Activated B cell treated with CpG ODN at 0.5 μM for 24 hours (primary cell): ENCODE results near the gene MACF1. TPM values are rescaled to one million over a fixed set of nuclear protein-coding genes. Genes with fewer than 3 reads are reported as not detected.

ENCODE experiments used
- ATAC-seq: fragments of 200-7000 bp; cut with Tn5 transposase; one replicate; pipeline ENCODE4 v1.10.0; 2021; ENCODE audit warnings: low read depth, mild to moderate bottlenecking, moderate library complexity
- CTCF ChIA-PET: fragments of 350-600 bp; sonication (Branson Sonifier 250); formaldehyde crosslinking; loops from one replicate; lab custom pipeline; 2021; ENCODE audit warnings: antibody characterized with exemption; lab: Charles Lee
- POLR2A ChIA-PET: fragments of 350-600 bp; sonication (Branson Sonifier 250); formaldehyde crosslinking; loops from one replicate; lab custom pipeline; 2021; ENCODE audit warnings: antibody characterized with exemption; lab: Charles Lee
- DNase-seq: peaks from one replicate; pipeline ENCODE4 v3.0.0; 2022
- H3K27ac Mint-ChIP-seq: one replicate; pipeline ENCODE4 v1.8.0; 2020; ENCODE audit warnings: mixed read lengths
- H3K27me3 Mint-ChIP-seq: one replicate; pipeline ENCODE4 v1.8.0; 2021; ENCODE audit warnings: mixed read lengths
- H3K36me3 Mint-ChIP-seq: one replicate; pipeline ENCODE4 v1.8.0; 2021; ENCODE audit warnings: low read depth, mixed read lengths
- H3K4me1 Mint-ChIP-seq: one replicate; pipeline ENCODE4 v1.8.0; 2021; ENCODE audit warnings: mixed read lengths
- H3K4me3 Mint-ChIP-seq: one replicate; pipeline ENCODE4 v1.8.0; 2020; ENCODE audit warnings: mild to moderate bottlenecking, mixed read lengths
- H3K9me3 Mint-ChIP-seq: one replicate; pipeline ENCODE4 v1.8.0; 2020; ENCODE audit warnings: mixed read lengths
- intact Hi-C: fragments of 100-400 bp; cut with micrococcal nuclease; formaldehyde crosslinking; loops from one replicate; pipeline ENCODE4 v1.15.1; 2024
- total RNA-seq: library from RNA; stranded (reverse); gene quantifications from 2 replicates; pipeline ENCODE4 v1.2.3, GENCODE V29; 2022
- TF ChIP-seq, protein P1 (sequence below): fragments of 200-600 bp; IDR thresholded peaks from one replicate; pipeline ENCODE4 v1.8.0; 2022; ENCODE audit warnings: antibody characterized with exemption, mild to moderate bottlenecking

The MACF1 gene
- total RNA-seq, 1 donor from 2014 or later, result 286 TPM

GRCh38 chr1:39450956-39451606 lies 246.6 kb downstream of the MACF1 start:
- CTCF ChIA-PET, result no interaction called here

DNA sequence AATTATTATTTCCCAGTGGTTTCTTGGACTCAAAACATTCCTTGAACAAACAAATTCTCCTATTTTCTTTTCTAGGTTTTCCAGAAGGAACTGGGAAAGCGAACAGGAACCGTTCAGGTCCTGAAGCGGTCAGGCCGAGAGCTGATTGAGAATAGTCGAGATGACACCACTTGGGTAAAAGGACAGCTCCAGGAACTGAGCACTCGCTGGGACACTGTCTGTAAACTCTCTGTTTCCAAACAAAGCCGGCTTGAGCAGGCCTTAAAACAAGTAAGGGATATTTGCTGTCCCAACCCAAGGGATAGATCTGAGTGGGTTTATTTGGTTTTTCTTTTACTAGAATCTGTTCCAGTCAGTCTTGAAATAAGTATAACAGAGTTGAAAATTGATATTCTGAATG lies 247.6 kb downstream of the MACF1 start:
- TF ChIP-seq, protein P1, sequence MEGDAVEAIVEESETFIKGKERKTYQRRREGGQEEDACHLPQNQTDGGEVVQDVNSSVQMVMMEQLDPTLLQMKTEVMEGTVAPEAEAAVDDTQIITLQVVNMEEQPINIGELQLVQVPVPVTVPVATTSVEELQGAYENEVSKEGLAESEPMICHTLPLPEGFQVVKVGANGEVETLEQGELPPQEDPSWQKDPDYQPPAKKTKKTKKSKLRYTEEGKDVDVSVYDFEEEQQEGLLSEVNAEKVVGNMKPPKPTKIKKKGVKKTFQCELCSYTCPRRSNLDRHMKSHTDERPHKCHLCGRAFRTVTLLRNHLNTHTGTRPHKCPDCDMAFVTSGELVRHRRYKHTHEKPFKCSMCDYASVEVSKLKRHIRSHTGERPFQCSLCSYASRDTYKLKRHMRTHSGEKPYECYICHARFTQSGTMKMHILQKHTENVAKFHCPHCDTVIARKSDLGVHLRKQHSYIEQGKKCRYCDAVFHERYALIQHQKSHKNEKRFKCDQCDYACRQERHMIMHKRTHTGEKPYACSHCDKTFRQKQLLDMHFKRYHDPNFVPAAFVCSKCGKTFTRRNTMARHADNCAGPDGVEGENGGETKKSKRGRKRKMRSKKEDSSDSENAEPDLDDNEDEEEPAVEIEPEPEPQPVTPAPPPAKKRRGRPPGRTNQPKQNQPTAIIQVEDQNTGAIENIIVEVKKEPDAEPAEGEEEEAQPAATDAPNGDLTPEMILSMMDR, result no peak
- intact Hi-C loops, result no loop called here
- Mint-ChIP-seq H3K9me3 (no peaks in the 10 kb centered on the region), H3K36me3 (peaks cover 95% of the 10 kb centered on the region), H3K27ac (no peak overlapping the region), H3K27me3 (no peaks in the 10 kb centered on the region), H3K4me1 (no peaks in the 10 kb centered on the region), H3K4me3 (no peak overlapping the region)
- DNase-seq, result no peak
- ChIA-PET CTCF (no interaction called here), POLR2A (no interaction called here)
- no peak for ATAC-seq

More at GRCh38 chr1:39450956-39451606, 246.6 kb downstream of the MACF1 start:
- Mint-ChIP-seq H3K4me1 (no peaks in the 10 kb centered on the region), H3K27ac (no peak overlapping the region), H3K9me3 (no peaks in the 10 kb centered on the region), H3K36me3 (peaks cover 92% of the 10 kb centered on the region), H3K4me3 (no peak overlapping the region), H3K27me3 (no peaks in the 10 kb centered on the region)
- TF ChIP-seq, protein P1, result no peak
- POLR2A ChIA-PET, result no interaction called here
- ATAC-seq, result no peak
- intact Hi-C loops, result no loop called here
- DNase-seq, result no peak

- H3K4me1 Mint-ChIP-seq, result no peaks in the 10 kb centered on the region
- no peak overlapping the region for H3K27ac Mint-ChIP-seq
- ChIA-PET POLR2A (no interaction called here), CTCF (no interaction called here)
- H3K9me3 Mint-ChIP-seq, result no peaks in the 10 kb centered on the region
- no peak overlapping the region for H3K4me3 Mint-ChIP-seq
- TF ChIP-seq, protein P1, result no peak
- H3K27me3 Mint-ChIP-seq, result no peaks in the 10 kb centered on the region
- ATAC-seq (no peak), DNase-seq (no peak)
- H3K36me3 Mint-ChIP-seq, result peaks cover 95% of the 10 kb centered on the region
- intact Hi-C loops, result no loop called here
These were observed 248.0 kb downstream of the MACF1 start for GRCh38 chr1:39452540-39452939.

DNA sequence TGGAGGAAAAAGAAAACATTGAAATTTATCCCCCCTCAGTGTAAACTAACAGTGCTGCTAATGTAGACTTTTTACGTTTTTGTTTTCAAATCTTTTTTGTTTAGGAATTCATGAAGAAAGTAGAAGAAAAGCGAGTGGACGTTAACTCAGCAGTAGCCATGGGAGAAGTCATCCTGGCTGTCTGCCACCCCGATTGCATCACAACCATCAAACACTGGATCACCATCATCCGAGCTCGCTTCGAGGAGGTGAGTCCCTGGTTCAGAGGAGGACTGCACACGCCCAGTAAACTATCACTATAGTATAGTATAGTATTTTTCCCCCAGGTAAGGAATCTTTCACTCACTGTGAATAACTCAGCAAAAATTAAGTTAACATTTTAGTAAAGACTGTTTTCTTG lies 249.1 kb downstream of the MACF1 start:
- H3K36me3 Mint-ChIP-seq, result peaks cover 95% of the 10 kb centered on the region
- H3K27ac Mint-ChIP-seq, result no peak overlapping the region
- H3K4me1 Mint-ChIP-seq, result no peaks in the 10 kb centered on the region
- intact Hi-C loops, result no loop called here
- H3K4me3 Mint-ChIP-seq, result no peak overlapping the region
- DNase-seq (no peak), ATAC-seq (no peak)
- TF ChIP-seq, protein P1, result no peak
- POLR2A ChIA-PET, result no interaction called here
- H3K27me3 Mint-ChIP-seq, result no peaks in the 10 kb centered on the region
- CTCF ChIA-PET, result no interaction called here
- no peaks in the 10 kb centered on the region for H3K9me3 Mint-ChIP-seq

DNA sequence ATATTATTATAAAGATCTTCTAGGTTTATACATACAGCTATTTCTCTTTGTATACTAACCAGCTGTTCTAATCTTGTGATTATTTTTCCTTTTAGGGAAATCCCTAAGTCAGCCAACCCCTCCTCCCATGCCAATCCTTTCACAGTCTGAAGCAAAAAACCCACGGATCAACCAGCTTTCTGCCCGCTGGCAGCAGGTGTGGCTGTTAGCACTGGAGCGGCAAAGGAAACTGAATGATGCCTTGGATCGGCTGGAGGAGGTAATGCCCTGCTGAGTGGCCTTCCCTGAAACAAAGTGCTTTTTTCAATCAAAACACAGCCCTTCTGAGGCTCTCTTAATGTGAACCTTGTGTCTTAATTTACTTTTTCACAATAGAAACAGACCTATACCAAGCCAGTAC lies 254.5 kb downstream of the MACF1 start:
- H3K27ac Mint-ChIP-seq, result no peak overlapping the region
- H3K4me3 Mint-ChIP-seq, result no peak overlapping the region
- peaks cover 96% of the 10 kb centered on the region for H3K36me3 Mint-ChIP-seq
- no peak for DNase-seq
- no peaks in the 10 kb centered on the region for H3K27me3 Mint-ChIP-seq
- H3K9me3 Mint-ChIP-seq, result no peaks in the 10 kb centered on the region
- POLR2A ChIA-PET, result no interaction called here
- ATAC-seq, result no peak
- H3K4me1 Mint-ChIP-seq, result no peaks in the 10 kb centered on the region
- intact Hi-C loops, result no loop called here
- TF ChIP-seq, protein P1, result no peak
- CTCF ChIA-PET, result interaction anchor here (1.5 kb wide), 1 partner anchor 80 kb away, joined by 4 read pairs; no protein-coding TSS in a partner anchor
